Activated CD4-positive, alpha-beta T cell treated with anti-CD3 and anti-CD28 coated beads, Interleukin-2, amount 50 U/mL, for 16 hours (primary cell): ENCODE data around the gene NR4A1.

Source experiments
- DNase-seq: peaks from one replicate; pipeline ENCODE4 v3.0.0-alpha.2; 2020

The NR4A1 gene

DNA sequence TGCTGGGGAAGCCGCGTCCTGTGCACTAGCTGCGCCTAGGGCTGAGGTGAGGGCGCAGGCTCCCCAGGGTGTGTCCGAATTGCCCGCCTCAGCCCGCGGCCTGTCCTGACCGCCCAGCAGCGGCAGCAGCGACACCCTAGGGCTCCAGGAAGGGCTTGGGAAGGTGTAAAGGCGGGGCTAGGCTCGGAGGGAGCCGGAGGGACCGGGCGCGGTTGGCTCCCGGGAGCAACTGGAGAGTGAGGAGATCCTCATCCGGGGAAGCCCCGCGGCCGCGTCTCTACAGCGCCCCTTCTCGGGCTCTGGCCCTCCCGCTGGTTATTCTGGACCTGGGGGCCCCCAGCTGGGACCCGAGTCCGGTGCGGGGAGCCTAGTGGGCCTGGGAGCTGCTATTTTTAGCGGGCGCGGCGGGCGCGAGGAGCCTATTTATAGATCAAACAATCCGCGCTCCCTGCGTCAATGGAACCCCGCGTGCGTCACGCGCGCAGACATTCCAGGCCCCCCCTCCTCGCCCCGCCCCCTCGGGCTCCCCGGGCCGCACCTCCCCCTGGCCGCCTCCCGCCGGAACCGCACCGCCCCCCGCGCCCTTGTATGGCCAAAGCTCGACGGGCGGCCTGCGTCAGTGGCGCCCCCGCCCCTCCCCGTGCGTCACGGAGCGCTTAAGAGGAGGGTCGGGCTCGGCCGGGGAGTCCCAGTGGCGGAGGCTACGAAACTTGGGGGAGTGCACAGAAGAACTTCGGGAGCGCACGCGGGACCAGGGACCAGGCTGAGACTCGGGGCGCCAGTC is at the start of gene NR4A1:
NR4A1 (plus strand) TSS at position 685 of the 784 bp plus-strand sequence. CDS start 2,887 bp downstream, outside the sequence.
- DNase-seq = peak; percentile 93

DNA sequence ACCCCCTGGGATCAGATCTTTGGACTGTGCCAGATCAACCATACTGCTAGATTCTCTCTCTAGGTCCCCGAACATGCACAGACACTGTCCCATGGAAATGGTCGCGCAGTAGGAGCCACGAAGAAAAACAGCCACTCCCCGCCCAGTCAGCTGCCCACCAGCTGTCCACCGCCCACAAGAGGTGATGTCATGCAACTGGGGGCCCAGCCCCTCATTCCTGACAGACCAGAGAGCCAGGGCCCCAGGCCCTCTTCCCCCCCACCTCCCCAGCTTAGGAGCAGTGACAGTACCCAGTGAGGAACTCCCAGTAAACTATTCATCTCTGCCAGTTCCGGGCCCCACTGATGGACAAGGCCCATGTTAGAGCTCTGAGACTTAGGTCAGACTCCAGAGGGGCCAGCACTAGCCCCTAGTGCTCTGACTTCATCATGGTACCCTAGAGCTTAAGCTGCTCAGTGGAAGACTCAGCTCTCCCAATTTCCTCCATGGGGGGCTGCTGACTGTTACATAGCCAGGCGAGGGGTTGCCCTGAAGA is 48.2 kb upstream of the NR4A1 start:
- no peak for DNase-seq

DNA sequence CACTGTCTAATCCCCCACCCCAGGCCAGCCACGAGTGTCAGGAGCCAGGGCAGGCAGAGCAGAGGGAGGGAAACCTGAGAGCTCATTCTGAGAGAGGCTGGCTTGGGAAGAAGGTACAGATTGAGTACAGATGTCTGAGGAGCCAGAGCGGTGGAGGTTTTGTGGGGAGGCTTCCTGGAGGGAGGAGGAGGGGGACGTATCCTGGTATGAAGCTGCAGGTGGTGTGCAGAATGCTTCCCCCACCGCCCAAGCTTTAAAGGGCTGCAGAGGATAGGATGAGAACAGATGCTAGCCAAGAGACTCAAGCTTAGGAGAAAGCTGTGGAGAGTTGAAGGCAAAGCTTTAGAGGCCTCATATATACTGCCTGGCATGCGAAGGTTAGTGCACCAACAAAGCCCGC is 47.7 kb upstream of the NR4A1 start:
- no peak for DNase-seq

- DNase-seq = no peak
Measured at GRCh38 chr12:52004042-52004648, 47.1 kb upstream of the NR4A1 start.

DNA sequence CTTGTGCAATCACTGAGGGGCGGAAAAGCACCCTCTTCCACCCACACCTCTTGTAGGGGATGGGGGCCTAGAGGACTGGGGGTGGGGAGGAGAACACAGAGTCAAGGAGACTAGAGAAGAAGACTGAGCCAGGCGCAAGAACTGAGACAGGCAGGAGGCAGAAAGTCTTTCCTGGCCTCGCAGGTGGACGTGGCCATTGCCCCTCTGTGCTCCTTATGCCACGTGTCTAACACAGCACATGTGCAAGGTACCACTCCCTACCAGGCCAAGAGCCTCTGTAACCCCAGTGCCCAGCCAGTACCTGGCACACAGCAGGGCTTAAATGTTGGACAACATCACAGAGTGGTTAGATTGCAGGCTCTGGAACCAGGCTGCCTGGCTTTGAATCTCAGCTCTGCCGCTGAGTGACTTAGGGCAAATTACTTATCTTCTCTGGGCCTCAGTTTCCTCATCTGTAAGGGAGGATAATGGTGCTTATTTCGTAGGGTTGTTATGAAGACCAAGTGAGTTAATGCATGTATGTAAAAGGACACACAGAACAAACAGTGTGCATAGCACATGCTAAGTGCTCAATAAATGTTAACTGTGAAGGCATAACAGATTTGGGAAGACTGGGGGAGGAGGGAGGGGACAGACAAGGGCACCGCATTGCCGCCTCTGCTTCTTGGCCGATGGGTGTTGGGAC is 45.9 kb upstream of the NR4A1 start:
- no peak for DNase-seq

DNA sequence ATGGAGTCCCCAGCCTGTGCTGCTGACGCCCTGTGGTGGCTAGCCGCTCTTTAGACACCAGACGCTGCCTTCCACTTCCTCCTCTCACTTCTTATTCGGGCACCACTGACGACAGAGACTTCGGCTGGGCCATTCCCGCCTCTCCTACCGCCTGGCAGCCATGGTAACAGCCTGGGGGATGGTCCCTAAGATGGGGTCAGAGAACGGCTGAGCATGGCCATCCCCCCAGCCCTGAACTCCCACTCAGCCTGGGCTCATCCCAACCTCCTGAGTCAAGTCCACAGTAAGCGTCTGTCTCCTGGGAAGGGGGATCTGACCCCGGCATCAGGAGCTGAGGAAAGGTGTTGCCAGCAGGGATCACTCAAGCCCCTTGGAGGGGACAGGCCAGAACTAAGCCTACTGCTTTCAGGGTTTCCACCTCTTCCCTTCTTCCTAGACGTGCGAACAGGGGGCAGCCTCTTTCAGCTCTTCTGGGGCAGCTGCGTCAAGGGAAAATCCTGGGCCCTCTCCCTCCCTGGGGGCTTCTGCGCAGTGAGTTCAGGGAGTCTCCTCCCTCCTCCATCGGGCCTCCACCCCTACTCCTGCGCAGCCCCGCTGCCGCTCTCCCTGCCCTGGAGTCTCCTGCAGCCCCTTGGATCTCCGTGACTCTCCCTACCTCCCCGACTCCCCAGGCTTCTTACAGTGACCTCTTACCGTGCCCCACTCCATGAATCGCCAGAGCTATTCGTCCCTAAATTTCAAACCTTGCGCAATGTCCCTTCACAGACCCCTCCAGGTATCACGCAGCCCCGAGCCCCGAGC is 45.1 kb upstream of the NR4A1 start:
- DNase-seq = no peak

- no peak for DNase-seq
Measured at GRCh38 chr12:52006726-52007157, 44.5 kb upstream of the NR4A1 start, which contains the start of gene TAMALIN. Gene TAMALIN (plus strand): TSS chr12:52006946. CDS start chr12:52007020, 74 bp downstream.

DNA sequence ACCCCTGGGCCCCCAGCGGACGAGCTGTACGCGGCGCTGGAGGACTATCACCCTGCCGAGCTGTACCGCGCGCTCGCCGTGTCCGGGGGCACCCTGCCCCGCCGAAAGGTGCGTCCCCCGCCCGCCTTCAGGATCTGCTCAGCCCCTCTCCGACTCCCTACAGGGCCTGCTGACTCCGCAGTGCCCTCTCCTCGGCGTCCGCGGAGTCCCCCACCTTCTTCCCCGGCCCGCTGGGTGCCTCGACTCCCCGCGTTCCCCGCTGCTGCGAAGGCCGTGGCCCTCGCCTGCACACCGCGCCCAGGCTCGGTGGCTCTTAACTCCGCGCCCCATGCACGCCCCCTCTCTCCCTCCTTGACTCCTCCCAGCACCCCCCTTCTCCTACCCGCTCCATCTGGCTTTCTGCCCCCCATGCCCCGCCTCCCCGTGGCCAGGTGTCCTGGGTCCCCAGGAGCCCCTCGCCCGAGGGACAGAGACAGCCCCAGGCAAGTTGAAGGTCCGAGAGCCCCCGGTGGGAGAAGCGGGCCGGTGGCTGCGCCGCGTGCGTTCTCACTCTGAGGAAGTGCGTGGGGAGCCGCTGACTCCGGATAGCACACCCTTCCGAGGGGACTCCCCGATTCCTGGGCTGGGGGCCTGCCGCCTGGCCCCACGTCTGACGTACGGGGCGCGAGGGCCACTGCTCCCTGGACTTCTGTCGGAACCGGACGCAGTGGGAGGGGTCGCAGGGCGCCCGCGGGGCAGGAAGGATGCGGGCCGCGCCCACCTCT is 43.9 kb upstream of the NR4A1 start:
- no peak for DNase-seq

DNA sequence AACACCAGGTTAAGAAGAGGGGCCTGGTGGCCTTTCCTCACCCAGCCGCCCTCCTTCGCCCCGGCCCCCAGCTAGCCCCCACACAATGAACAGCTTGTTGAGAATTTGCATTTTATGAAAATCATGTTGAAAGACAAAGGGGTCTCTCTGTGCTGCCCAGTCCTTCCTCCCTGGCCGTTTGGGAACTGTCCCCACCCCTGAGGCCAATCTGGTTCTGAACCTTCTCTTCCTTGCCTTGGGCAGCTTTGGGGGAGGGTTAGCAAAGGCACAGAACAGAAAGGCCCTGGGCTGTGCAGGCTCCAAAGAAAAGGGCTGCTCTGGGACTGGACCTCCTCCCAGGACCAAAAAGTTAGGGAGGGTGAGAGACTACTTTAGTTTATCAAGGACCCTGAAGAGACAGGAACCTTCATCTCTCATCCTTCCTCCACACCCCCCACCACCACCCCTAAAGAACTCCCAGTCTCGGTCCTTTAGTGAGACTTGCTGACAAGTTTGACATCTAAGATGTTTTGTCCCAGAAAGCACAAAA is 43.2 kb upstream of the NR4A1 start:
- no peak for DNase-seq

GRCh38 chr12:52009081-52009751 is 42.0 kb upstream of the NR4A1 start:
- no peak for DNase-seq

- DNase-seq = no peak
Measured at GRCh38 chr12:52010152-52010622, 41.1 kb upstream of the NR4A1 start.

DNA sequence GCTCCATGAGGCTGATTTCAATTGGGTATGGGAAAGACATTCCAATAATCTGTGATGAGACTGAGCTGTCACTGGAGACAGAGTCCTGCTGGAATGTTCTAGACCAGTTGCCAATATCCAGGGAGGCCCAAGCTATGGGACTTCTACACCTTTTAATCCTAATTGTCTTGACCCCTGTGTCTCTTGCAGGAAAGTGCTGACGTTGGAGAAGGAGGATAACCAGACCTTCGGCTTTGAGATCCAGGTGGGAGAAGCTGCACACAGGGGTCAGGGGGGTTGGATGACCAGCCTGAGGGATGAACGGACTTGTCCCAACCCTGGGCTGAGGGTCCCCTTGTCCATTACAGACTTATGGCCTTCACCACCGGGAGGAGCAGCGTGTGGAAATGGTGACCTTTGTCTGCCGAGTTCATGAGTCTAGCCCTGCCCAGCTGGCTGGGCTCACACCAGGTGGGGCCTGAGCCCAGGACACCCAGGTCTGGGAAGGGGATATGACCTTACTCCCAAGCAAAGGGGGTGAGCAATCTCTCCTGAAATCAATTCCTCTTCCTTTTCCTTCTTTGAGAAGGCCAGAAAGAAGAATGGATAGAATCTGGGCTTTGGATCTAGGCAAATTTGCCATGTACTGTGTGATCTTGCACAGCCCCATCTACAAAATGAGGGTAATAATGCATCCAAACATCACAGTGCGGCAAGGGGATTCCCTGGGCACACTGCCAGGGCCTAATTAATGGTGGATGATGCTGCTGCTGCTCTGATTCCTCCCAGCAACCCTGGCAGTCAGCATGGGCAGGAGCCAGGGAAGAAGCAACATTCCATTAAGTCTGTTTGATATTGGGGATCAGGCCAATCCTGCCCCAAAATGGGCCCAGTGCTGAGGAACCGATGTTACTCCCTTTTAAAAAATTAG is 40.3 kb upstream of the NR4A1 start:
- DNase-seq = no peak

- DNase-seq = no peak
Measured at GRCh38 chr12:52011602-52012214, 39.5 kb upstream of the NR4A1 start.

- no peak for DNase-seq
Measured at GRCh38 chr12:52013626-52014310, 37.5 kb upstream of the NR4A1 start.

DNA sequence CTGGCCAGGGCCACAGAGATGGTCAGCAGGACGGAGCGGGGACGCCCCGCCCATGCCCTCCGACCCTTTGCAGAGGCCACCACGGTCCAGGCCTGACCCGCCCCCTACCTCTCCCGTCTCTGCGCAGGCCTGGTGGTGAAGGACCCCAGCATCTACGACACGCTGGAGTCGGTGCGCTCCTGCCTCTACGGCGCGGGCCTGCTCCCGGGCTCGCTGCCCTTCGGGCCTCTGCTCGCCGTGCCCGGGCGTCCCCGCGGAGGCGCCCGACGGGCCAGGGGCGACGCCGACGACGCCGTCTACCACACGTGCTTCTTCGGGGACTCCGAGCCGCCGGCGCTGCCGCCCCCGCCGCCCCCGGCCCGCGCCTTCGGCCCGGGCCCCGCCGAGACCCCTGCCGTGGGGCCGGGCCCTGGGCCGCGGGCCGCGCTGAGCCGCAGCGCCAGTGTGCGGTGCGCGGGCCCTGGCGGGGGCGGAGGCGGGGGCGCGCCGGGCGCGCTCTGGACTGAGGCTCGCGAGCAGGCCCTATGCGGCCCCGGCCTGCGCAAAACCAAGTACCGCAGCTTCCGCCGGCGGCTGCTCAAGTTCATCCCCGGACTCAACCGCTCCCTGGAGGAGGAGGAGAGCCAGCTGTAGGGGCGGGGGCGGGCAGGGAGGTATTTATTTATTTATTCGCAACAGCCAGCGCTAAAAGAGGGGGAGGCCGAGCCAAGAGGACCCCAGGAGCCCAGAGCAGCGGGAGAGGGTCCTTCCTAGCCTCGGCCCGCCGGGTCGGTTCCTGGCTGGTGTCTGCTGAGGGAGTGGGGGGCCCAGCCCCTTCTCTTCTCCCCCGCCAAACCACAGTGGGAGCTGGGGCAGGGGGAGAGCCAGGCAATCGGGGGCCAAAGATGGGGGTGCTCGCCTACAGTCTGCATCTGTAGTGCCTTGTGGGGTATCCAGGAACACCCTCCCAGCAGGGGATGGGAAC is 36.4 kb upstream of the NR4A1 start:
- DNase-seq = no peak

DNA sequence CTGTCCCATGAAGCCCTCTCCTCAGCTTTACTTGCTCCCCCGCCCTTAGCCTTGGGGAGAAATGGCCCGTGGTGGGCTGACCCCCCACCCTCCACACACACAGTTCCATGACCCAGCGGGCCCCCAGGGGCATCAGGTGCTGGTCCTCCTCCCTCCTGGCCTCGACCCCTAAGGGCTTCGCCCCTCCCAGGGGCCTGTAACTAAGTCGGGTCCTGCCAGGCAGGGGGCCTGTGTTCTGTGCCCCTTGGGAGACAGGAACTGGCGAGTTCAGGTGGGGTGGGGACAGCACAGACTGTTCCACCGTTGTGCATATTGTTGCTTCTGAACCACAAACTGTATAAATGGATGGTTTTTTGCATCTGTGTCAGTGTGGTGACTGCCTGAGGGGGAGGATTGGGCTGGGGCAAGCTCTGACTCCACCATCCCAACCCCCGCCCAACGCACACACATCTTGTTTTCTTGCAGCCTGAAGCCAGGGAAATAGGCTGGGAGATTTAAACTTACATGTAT is 35.7 kb upstream of the NR4A1 start:
- DNase-seq = no peak

DNA sequence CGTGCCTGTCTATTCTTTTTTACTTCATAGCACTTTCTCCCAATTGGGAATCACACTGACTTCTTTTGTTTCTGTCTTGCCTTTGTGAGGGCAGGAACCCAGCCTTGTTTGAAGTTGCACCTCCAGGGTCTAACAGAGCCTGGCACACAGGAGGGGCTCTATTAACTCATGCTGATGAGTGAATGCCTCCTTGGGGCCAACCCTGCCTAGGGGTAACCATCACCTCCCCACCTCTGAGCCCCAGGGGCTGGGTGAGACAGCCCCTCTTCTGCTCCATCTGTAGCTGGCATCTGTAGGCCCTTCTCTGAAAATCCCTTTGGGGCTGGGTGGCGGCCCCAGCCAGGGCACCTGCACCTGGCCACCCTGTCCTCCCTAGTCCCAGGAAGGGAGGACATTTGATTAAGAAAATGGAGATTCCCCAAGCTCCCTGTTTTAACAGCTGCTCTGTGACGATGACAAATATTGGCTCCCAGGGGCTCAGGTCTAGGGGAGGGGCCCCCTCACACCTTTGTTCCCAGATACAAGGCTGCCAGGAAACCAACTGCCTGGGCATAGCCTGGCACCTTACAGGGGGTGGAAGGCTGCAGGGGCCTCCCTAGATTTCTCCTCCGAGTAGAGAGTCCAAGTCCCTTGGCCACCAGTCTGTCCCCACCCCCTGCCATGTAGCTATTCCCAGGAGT is 32.7 kb upstream of the NR4A1 start:
- no peak for DNase-seq
